T-helper 9 cell (primary cell): Measurements from ENCODE around the gene AASDHPPT.

Source experiments
- DNase-seq: peaks from one replicate; pipeline ENCODE4 v3.0.0-alpha.2; 2020

AASDHPPT gene

DNA sequence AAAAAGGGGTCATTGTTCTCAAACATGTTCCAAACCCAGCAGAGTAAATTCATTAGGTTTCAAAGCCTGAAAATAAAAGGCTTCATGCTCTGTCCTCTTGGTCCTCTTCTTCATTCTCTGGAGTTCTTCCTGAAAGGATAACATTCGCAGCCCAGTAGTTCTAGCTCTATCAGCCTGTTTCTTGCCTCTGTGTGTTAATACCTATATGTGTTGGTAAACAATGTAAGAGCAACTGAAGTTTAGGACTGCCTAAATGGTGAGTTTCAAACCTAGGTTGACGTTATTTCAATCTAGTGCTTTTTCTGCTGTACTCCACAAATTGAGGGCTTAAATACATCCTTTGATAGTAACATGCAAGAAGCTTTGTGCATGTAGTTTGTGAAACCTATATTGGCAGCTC lies 9.4 kb downstream of the AASDHPPT start:
- no peak for DNase-seq

DNA sequence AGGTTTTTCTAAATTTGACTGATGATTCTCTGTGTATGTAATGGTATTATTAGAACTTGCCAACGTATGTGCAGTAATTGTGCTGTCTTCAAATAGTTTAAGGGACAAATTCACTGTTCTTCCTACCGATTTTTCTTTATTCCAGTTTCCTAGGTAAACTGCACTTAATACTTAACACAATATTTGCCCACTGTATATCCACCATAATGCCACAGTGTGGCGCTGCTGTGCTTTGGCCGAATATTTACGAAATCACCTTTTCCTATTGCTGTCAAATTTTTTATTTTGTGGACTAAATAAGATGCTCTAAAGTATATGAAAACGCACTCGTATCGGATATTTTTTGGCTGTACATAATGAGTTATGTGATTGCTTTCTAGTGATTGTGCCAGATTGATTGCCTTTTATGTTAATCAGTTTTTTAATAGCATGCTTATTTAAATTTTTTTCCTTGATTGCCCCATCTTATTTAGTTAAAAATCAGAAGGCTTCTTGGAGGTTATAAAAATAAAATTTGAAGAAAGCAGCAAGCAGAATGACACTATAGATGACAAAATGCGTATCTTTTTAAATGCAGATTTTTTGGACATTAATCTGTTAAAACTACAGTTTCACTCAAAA lies 10.5 kb downstream of the AASDHPPT start:
- peak; percentile 25 for DNase-seq

DNA sequence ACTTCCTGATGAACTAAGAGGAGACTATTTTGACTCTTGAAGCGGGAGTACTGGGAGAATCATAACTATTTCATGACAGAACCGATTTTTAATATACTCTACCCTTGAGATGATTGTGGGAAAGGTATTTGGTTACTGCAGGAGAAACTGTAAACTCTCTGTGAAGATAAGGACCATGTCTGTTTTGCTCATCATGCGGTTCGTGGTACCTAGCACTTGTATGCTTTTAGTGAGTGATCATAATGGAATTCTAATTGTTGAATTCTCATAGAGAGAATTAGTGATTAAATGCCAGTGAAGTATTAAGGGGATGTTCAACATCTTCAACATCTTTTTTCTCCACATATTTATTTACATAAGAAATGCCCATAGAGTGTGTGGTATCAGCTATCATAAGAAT lies 11.4 kb downstream of the AASDHPPT start:
- no peak for DNase-seq

DNA sequence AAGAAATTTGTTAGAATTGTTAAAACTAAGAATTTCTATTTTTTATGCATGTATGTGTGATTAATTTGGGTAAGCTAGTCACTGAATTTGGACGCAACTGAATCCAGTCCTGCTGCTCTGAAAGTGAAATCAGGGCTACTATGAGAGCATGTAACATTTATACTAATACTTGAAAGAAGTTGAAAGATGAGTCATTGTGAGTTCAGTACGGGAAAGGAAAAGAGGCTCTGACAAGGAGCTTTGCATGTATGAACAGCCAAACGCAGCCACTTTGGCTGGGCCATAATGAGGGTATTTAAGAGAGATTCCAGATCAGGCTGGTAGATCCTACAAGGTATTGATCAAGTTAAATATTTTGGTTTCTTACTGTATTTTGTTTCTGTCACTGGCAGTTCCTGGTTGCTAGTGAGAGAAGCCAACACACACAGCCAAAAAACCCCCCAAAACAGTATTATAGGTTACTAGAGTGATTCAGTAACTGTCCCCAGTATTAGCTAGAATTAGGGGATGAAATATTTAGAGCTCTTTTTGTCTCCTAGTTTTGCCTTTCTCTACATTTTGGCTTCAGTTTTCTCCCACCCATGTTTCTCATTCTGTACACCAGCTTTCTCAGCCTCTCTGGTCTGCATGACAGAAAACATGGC lies 14.1 kb downstream of the AASDHPPT start:
- DNase-seq = no peak

DNA sequence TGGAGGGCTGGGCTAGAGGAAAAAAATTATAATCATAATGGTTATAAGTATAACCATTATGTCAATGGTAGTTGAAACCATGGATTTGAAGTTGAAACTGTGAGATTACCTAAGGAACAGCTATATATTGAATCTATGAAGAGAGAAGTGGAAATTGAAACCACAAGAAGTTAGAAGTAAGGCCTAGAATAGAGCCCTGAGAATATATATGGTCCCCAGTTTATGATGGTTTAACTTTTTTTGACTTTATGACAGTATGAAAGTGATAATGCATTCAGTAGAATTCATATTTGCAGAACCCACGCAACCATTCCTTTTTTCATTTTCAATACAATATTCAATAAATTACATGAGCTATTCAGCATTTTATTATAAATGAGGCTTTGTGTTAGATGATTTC lies 15.0 kb downstream of the AASDHPPT start:
- no peak for DNase-seq

DNA sequence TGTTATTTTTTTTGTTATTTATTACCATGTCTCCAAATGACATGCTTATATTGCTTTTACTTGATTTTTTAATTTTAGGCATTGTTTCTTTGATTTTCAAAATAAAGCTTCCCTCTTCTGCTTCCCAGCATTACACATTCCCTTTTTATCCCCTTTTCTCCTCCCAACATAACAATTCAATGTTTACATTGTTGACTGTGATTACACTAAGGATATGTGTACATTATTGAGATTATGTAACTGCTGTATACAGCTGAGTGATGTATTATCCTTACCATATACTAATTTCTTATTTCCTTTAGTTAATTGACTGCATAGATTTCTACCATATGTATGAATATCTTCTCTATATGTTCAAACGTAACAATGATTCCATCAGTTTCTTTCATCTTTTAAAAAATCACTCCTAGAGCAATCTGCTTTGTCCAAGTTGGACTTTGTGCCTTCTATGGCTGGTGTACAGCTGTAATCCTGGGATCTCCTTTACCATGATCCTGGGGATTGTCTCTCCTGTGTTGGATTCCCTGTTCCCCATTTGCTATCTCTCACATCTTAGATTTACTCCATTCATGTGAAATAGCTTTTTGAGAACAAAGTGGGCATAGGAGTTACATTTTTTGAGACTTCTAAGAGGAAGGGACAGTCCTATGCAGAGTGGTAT lies 21.6 kb downstream of the AASDHPPT start:
- no peak for DNase-seq

DNA sequence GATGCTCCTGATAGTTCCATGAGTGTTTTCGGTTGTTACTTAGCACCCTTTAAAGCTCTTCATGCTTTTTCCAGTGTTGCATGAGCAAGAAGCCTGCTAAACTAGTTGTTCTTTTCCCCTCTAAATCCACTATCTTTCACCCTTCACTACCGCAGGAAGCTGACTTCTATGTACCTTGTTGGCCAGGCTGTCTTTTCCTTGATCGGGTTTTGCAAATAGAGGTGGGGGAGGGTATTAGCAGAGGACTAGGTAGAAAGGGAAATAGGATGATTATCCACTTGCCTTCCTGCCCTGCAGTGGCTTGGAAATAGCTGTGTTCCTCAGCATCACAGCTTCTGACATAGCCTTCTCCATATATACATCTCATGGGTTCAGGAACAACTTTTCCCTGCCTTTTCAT lies 23.9 kb downstream of the AASDHPPT start:
- DNase-seq = no peak

DNA sequence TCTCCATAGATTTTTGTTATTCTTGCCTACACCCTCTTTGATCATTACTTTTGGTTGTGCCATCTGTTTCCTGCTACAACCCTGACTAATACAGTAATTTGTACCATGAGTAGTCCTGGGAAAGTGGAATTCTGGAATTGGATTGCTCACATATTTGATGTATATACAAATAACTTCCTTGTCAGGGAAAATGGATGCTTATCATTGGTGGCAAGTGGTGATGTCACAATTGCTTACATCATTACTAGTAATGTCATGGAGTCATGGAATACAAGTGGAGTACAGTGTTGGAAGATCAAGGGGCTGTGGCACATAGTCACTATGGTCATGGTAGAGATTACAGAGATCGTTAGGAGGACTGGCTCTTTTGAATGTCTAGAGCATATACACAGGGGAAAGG lies 24.4 kb downstream of the AASDHPPT start:
- no peak for DNase-seq

DNA sequence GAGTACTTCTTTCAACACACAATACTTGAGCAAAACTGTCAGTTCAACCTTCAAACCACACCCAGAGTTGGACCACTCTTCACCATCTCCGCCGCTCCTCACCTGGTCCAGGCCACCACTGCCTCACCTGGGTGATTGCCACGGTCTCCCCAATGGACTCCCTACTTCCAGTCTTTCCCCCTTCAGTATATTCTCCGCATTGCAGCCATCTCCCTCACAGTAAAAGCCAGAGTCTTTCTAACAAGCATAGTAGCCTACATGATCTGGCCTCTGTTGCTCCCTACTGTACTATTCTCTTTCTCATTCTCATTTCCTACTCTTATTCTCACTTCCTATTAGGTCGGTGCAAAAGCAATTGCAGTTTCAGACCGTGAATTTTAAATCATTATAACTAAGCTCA lies 28.5 kb downstream of the AASDHPPT start:
- DNase-seq = no peak

DNA sequence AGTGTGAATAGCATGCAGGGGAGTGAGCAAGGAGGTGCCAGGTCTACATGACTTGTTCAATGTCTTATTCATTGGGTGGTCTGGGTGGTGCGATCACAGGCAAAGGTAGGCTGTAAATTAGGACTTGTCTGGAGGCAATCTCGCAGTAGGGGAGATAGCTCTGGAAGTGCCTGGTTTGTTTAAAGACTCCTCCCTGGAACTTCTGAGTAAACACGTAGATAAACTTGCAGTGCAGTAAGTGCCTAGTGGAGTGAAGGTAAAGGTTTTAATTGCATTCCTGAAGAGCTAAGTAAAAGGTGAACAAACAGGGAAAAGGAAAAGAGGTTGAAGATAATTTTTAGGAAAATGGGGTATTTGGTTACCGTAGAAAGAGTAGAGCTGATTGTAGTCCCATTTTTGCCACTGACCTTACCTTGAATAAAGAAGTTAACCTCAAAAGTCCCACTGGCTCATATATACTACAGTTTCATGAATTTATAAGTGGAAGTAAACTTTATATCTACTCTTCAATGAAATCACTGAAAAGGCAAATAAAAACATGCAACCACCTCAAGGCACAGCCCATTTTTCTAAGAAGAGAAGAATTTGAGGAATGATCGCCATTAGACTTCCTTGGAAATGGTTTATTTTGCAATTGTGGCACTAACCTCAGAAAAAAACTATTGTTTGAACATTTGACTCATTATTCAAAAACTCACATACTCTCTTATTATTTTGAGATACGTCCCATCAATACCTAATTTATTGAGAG lies 44.3 kb downstream of the AASDHPPT start:
- no peak for DNase-seq

DNA sequence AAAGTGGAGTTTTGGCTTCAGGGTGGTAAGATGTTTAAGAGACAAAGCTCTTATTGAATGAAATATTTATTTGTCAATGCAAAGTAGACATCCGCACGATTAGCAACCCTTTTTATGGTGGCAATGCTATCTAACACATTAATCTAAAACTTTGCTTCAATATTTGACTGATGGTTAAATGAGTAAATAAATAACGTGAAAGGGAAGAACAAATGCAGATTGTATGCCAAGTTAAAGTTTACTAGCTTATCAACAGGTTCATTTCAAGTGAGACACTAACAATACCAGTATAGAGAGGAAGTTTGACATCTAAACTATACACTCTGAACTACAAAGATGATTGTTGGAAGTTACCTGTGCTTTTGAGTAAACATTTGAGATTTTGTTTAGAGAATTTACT lies 50.1 kb downstream of the AASDHPPT start:
- no peak for DNase-seq

DNA sequence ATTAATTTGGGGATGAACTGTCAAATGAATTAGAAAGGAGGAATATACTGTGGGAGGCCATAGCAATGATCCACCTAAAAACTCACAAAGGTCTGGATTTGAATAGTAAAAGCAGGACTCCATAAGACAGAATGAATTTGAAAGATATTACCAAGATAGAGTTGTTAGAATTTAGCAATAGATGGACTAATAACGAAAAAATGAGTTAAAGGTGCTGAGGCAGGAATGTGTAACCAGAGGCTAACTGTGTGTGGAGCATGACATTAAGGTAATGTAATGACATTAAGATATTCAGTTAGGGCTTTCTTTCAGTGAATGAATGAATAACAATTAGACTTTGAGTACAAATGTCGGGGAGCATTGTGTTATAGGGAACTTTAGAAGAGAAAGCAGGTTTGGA lies 51.3 kb downstream of the AASDHPPT start:
- DNase-seq = no peak

DNA sequence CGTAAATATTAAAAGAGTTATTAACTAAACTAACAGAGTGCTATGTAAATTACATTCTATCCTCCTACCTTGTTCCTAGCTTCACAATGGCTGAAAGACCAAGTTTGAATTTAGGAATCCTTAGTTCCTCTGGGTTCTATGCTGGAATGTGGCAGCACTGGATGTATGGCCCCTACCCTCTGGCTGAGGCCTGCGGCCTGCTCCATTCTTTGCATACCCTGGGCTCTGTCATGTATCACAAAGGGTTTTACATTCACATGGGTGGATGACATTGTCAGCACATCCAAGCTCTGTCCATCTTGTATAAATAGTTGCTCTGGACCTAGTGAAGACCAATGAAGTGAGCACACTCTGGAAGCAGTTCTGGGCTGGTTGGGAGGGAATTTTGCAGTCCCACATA lies 54.5 kb downstream of the AASDHPPT start:
- no peak for DNase-seq

DNA sequence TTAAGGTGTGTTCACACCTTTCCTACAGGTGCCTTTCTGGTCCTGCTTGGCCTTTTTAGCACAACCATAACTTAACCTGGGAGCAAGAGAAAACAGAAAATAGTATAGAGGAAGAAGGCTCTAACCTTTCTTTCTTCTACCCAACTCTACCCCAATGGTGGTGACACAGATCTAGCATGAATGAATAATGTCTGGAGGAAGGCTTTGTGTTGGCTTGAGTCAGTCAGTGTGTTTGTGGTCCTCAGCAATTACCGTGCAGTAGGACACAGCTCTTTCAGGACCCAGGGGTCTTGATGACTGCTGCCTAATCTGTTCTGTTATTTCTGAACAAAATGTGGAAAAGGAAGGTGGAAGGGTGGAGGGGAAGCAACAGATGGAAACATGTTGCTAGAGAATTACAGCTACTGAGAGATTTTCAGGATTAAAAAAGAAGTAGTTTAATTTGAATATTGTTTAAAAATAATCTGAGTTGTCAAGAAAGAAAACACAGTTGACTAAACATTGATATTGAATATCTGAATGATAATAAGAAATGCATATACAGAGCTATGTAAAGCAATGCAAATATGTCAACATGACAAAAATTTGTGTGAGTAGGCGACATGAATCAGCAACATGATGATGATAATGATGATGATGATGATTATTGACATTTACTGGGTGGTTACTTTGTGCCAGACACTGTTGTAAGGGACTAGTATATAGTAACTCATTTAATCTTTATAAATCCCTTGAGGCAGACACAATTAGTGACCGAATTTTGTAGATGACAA lies 55.3 kb downstream of the AASDHPPT start:
- DNase-seq = no peak

DNA sequence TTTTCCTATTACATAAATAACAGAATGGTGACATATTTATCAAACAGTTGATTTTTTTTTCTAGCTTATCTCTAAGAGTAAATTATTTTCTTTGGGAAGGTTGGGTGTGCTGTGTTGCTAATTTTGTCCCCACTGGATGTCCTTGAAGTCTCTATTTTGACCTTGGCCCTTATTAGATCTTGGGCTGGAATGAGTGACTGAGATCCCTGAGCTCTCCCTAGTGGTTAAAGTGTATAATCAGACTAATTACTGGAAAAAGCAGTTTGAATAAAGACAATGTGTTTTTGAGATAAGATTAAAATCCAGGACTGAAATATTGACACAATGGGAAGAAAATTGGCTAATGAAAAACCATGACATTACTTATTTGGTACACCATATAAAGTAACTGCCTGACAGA lies 56.1 kb downstream of the AASDHPPT start:
- DNase-seq = no peak

DNA sequence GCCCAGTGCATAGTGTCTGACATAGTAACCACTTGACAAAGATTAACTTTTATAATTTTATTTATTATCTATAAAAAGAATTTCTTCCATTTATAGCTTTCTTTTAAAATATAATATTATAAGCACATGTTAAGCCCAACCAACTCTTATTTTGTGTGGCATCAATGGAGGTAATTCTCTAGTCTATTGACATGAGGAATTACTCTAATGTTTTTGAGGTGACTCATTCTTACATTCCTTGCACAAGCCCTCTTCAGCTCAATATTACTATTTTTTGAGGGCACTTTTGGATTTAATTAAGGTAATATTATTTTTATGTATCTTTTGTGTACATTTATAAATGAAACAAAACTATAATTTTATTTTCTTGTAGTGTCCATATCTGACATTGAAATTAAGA lies 59.6 kb downstream of the AASDHPPT start:
- no peak for DNase-seq

DNA sequence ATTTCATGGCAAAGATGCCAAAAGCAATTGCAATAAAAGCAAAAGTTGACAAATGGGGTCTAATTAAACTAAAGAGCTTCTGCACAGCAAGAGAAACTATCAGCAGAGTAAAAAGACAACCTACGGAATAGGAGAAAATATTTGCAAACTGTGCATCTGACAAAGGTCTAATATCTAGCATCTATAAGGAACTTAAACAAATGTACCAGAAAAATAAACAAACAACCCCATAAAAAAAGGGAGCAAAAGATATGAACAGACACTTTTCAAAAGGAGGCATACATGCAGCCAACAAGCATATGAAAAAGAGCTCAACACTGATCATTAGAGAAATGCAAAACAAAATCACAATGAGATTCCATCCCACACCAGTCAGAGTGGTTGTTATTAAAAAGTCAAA lies 60.3 kb downstream of the AASDHPPT start:
- no peak for DNase-seq
